GM10266 (cell line): ENCODE measurements around the gene CHI3L2.

ENCODE experiments used
- DNase-seq: peaks from one replicate; pipeline ENCODE4 v3.0.0; 2012; ENCODE audit errors: extremely low spot score
- TF ChIP-seq, protein P1 (sequence below): IDR thresholded peaks from 2 replicates; pipeline ENCODE4 v1.5.1; 2012; ENCODE audit warnings: mild to moderate bottlenecking, low read depth; ENCODE audit not compliant: control insufficient read depth, insufficient read depth; ENCODE audit errors: missing control alignments

The CHI3L2 gene

DNA sequence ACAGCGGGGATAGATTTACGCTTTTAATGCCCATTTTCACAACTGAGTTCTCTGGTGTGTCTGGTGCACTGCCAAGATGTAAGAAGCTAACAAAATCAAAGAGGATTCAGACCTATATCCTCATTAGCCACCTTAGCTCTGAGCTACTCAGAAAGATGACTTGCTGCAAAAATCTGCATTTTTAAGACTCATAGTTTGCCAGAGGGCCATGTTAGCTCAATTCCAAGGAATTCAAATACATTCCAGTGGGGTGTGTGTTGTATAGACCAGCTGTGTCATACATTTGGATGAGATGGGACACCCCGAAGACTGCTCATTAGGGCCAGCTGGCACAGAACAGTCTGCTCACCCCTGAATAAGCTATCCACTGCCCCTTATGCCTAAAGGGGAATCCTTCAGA, 36.0 kb upstream of the CHI3L2 start:
- no peak for DNase-seq
- TF ChIP-seq, protein P1, sequence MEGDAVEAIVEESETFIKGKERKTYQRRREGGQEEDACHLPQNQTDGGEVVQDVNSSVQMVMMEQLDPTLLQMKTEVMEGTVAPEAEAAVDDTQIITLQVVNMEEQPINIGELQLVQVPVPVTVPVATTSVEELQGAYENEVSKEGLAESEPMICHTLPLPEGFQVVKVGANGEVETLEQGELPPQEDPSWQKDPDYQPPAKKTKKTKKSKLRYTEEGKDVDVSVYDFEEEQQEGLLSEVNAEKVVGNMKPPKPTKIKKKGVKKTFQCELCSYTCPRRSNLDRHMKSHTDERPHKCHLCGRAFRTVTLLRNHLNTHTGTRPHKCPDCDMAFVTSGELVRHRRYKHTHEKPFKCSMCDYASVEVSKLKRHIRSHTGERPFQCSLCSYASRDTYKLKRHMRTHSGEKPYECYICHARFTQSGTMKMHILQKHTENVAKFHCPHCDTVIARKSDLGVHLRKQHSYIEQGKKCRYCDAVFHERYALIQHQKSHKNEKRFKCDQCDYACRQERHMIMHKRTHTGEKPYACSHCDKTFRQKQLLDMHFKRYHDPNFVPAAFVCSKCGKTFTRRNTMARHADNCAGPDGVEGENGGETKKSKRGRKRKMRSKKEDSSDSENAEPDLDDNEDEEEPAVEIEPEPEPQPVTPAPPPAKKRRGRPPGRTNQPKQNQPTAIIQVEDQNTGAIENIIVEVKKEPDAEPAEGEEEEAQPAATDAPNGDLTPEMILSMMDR = no peak

DNA sequence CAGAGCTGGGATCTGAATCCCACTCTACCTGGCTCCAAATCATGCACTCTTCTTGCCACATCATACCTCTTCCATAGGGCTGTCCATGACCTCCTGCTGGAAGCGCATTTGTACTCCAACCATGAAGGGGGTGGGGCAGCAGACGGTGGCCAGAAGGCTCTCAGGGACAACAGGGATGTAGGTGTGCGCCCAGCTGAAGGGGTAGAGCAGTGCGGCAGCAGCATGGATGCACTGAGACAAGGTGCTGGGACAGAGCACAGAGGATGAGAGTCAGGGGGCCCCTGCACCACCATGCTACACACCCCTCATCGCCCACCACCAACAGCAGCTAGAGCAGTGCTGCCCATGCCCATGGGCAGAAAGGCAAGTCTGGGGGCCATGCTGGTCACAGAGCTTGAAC, 35.4 kb upstream of the CHI3L2 start:
- no peak for DNase-seq
- TF ChIP-seq, protein P1 = no peak

DNA sequence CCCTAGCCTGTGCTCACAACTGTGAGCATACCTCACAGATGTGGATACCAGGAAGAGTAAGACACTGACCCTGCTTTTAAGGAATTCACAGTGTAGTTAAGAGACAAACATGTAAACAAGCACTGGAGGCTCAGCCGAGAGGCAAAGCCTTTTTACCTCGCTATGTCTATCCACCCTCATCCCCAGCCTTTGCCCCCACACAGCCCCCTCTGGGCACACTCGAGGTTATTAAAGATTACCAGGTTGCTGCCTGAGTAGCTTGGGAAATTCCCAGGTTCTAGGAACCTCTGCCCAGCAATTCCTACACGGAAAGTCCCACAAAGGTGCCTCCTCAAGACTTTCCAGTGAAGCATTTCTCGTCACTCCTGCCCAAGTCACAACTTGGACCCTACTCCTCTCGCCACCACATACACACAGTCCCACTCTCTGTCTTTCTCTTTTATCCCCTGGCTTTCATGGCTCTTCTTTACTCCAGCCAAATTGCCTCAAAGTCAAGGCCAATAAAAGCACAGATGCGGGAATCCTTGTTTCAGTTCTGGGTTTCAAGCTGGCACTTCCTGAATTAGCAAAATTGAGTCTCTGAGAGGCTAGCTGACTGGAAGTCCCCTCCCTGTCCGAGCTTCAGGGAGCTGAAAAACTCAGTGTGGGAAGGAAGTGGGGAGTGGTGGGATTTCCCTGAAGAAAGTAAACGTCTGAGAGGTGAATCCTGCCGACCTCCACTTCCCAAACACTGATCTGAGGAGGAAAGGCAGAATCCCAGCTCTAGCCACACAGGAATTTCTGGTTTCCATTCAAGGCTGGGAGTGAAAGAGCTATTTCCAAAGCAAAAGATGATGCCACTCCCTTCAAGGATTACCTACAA, 34.6 kb upstream of the CHI3L2 start:
- TF ChIP-seq, protein P1 = no peak
- no peak for DNase-seq

DNA sequence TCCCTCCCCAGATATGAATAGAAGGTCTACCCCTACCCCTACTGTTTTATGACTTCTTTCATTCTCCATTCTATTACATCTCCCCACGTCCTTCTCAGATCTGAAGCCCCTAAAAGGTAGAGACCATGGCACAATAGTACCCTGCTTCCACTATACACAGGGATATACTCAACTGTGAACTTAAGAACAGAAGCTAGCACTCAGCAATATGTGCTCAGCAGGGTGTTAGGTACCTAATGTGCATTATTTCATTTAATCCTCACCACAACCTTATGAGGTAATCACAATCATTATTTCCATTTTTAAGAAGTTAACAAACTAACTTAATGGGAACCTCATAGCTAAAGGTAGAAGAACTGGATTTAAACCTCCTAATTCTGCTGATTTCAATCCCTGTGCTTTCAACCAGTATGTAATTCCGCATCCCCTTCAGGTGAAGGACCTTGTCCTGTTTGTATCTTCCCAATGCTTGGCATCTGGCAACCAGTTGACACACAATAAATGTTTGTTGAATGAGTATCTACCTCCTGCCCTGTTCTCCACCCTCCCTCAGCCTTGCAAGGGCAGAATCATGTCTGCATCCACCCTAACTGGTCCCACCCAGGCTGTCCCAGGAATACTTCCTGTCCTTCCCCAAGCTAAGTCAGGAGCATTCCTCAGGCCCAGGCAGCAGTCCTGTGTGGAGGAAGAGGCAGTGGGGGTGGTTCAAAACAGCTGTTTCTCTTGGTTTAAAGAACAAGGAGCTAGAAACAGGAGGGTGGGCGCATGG, 33.6 kb upstream of the CHI3L2 start:
- TF ChIP-seq, protein P1 = no peak
- no peak for DNase-seq

DNA sequence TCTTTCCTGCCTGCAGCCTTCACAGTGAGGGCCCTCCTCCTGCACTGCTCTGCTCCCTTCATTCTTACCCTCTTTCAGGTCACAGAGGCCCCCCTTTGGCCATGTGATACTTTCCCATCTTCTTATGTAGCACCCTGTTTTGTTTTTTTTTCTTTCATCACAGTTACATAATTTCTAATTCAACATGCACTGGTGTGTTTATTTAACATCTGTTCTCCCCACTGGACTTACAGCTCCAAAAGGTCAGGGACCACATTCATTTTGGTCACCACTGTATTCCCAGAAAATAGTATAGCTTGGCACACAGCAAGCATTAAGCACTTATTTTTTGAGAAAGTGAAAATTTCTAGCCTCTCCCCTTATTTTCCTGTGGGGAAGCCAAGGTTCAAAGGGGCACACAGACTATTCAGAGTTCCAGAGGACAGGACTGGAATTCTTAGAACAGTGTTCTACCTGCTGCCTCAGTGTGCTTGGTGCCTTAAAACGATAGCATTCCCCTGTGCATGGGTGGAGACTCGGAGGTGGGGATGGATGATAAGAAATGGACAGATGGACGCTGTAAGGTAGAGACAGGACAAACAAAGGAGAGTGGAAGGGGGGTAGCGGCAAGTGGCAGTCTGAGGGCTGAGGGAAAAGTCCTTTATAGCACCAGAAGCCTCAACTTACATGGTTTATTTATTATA, 32.4 kb upstream of the CHI3L2 start:
- DNase-seq = no peak
- TF ChIP-seq, protein P1 = no peak

DNA sequence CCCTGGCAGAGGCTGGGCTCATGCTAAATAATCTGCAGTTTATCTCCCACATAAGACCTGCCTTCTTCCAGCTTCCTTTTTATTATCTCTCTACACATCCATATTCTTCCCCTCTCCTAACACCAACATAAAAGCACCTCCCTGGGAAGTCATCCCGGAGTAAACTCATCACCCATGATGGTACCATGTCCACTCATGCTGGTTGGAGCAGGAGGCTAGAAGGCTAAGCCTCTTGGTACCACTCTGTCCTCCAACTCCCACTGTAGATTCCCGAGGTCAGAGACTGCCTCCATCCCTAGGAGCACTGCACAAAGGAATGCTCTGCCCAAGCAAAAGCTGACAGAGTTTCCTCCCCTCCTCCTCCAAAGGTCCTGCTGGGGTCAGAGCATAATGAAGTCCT, 31.3 kb upstream of the CHI3L2 start:
- no peak for DNase-seq
- TF ChIP-seq, protein P1 = no peak
